Stimulated activated CD4-positive, alpha-beta T cell treated with anti-CD3 and anti-CD28 coated beads, Interleukin-4, amount 100 ng/mL, for 4 hours (primary cell): ENCODE measurements around the gene NOP56.
"Not testable (repeated sequence)": the region's sequence is repeated elsewhere in the genome, so short reads cannot be mapped to it uniquely, and the experiment has no call there.

ENCODE experiments used
- DNase-seq, 2 experiments: peaks; one replicate each; pipeline ENCODE4 v3.0.0-alpha.2; 2020

The NOP56 gene

DNA sequence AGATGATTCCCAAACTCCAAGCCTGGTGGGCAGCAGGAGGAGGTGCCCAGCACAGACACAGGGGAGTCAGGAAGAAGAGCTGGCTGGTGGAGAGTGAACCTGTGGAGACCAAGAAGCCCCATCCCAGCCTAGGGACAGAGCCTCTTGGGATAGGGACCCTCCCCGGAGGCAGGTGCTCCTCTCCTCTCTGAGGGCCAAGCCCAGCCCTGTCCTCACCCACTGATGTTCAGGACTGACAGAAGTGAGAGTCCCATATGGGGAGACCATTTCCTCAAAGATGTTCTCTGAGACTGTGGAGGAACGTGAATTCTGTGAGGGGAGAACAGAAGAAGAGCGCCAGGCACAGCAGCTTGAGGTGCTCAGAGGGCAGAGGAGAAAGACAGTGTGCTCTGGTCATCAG lies 37.8 kb downstream of the NOP56 start:
- DNase-seq, result no peak

DNA sequence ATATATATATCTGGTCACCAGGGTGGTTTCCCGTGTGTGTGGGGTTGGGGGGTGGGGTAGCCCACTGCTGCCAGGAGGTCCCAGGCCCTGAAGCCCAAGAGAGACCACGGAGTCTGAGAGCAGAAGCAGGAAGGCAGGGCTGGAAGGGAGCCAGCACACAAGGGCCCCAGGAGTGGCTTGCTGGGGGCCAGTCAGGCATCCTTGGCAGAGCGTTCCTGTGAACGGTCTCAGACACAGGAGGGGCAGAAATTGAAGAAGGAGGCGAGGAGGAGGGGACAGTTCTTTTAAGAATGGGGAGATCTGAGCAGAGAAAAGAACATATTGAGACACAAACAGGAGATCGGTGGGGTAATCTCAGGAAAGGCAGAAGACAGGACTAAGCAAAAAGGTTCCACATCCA lies 38.3 kb downstream of the NOP56 start:
- no peak for DNase-seq

DNA sequence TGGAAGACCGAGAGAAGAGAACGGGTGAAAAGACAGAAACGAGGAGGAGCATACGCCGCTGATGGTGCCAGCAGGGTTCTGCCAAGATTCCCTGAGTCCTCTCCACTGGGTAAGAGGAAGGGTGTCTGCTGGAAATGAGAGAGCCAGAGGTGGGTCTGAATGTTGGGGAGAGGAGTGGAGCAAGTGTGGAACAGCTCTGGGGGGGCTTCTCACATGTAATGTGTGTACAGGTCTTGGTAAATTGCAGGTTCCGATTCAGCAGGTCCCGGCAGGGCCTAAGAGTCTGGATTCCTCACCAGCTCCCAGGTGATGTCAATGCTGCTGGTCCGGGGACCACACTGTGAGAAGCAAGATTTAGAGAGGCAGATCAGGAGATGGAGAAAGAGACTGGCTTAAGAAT lies 38.7 kb downstream of the NOP56 start:
- DNase-seq, result no peak

DNA sequence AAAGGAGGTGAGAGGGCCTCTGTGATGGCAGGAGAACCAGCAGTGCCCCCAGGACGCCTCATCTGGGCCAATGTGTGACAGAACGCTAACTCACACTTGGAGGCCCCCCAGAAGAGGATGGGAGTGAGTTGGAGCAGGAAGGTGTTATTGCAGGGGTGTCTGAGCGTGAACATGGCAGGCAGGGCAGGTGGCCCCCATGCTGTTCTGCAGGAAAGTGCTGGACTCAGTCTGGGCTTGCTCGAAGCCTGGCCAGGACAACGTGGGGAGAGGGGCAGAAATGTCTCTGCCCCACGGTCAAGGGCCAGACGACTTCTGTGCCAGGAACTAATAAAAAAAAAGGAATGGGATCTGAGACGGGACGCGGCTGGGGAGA lies 39.2 kb downstream of the NOP56 start:
- no peak for DNase-seq

DNA sequence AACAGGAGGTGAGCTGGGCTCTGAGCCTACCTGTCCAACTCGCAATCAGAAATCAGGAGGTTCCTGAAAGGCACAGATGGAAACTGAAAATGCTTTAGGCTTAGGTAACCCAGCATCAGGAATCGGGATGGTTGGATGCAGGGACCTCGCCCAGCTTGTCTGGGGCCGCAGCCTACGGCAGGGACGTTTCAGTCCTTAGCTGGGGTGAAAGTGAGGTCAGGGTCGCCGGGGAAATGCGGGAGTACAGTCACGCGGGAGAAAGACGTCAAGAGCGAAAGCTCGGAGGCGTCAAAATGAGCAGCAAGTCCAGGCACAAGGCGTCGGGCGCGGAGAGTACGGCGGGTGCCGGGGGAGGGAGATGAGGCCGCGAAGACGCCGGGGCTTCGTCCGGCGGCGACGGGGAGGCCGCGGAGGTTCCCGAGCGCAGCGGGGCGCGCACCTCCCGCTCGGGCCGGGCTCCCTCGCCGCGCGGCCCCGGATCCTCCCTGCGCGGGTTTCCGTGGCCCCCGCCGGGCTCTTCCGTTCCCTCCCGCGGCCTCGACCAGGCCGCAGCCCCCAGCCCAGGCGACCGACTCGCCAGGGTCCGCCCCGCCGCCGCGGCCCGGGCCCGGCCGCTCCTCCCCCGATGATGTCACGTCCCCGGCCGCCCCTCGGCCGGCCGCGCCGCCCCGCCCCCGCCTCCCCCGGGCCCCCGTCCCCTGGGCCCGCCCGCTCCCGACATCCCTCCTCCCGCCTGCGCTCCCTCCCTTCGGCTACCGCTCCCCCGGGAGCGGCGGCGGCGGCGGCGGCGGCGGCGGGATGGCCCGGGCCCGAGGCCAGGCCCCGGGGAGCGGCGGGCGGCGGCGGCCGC lies 39.8 kb downstream of the NOP56 start, which contains the start of gene EBF4:
TSS of gene EBF4 (plus strand) at position 745 of the 850 bp plus-strand sequence. CDS start 866 bp downstream, outside the sequence.
- peak; percentile 26 to 30 for DNase-seq

DNA sequence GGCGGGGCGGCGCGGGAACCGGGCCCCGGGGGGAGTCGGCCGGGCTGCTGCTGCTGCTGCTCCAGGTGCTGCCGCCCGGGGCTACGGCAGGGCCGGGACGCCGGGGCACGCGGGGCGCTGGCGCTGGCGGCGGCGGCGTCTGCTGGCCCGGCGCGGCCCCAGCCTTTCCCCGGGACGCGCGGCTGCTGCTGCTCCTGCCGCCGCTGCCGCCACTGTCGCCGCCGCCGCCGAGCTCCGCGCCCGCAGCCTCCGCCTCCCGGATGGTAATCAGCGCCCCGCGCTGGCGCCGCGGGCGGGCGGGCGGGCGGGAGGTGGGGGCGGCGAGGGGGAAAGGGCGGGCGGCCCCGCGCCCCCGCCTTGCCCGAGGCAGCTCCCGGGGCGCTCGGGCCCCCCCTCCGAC lies 40.5 kb downstream of the NOP56 start:
- peak in 1 of 2 experiments; percentile 16 for DNase-seq

DNA sequence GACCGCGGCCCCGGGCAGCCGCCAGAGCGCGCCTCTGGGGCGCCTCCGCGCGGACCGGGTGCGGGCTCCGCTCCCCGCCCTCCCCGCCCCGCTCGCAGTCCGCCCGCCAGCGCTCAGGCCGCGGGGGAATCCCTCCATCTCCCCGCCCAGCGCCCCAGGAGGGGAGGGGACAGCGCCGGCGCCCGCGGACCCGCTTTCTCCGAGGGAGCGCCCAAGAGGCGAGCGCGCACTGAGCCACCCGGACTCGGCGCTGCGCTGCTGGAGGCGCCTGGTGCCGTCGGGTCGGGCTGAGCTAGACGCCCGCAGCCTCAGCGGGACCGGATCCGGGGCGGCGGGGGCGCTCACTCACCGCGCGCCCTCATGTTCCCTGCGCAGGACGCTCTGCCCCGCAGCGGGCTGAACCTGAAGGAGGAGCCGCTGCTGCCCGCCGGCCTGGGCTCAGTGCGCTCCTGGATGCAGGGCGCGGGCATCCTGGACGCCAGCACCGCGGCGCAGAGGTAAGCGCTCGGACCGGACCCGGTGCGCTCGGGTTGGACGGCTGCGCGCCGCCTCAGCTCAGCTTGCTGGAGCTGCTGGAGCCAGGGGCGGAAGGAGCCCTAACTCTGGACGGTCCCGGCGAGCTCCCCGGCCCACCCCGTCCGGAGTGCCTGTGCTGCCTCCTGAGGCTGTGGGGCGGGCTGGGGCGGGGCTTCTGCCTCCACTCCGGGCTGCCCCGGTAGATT lies 41.0 kb downstream of the NOP56 start:
- DNase-seq, result peak; percentile 44 to 48

DNA sequence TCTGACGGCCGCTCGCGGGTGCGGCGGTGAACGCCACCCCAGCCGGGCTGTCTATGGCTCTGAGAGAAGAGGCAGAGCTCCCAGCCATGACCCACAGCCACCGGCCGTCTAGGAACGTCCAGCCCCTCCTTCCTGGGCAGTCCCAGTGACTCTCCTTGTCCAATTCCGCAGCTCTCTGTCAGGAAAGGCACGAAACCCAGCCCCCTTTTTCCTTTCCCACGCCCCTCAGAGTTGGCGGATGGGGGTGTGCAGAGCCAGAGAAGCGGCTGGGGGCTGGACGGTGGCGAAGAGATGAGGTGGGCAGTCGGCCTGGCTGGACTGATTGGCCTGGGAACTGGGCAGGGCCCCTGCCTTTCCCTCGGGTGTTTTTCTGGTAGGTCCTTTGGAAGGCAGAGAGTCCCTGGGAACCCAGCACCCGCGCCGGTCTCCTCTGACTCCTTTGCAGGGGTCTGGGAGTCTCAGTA lies 41.6 kb downstream of the NOP56 start:
- DNase-seq, result no peak

DNA sequence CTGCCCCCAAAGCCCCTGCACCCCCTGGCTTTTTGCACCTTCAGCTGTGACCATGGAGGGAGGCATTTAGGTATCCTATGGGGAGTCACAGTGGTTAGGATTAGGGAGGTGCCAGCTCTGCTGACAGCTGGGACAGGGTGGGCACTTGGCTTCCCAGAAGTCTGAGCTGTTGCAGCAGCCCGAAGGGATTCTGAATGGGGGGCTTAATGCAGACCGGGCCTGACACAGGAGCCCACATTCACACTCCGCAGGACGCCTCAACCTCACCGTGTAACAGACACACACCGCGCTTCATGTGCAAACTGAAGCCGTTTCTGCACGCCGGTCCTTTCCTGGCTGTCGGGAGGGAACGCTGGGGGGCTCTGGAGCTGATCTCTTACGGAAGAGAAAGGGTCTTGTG lies 42.1 kb downstream of the NOP56 start:
- DNase-seq, result no peak

DNA sequence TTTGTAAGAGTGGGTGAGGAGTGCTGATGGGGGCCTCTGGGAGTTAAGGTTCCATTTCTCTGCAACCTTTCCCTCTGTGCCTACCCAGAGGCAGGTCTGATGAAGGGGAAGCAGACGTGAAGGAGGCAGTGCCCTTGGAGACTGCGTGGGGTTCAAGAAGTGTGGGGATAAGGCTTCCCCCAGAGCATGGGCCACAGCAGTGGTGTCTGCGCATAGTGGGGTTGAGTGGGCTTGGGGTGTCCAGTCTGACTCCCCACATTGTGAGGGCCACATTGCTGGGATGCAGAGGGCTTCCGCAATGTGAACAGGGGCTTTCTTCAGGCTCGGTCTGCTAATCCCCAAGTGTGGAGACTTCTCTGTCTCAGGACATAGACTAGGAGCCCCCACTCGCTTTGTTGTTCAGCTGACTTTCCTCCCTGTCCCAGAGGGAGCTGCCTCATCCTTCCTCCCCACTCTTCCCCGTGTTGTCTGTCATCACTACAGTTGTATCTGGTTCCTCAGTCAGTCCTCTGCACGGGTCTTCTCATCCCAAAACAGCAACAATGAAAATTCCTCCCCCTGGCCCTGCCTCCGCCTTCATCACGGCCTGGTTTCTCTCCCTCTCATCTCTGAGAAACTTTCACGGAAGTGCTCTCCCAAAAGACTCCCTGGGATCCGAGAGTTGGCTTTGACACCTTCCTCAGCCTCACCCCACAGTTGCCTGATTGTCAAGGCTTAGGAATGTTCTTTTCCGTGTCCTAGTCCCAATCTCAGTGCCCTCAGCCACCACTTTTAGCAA lies 43.0 kb downstream of the NOP56 start:
- DNase-seq, result no peak

DNA sequence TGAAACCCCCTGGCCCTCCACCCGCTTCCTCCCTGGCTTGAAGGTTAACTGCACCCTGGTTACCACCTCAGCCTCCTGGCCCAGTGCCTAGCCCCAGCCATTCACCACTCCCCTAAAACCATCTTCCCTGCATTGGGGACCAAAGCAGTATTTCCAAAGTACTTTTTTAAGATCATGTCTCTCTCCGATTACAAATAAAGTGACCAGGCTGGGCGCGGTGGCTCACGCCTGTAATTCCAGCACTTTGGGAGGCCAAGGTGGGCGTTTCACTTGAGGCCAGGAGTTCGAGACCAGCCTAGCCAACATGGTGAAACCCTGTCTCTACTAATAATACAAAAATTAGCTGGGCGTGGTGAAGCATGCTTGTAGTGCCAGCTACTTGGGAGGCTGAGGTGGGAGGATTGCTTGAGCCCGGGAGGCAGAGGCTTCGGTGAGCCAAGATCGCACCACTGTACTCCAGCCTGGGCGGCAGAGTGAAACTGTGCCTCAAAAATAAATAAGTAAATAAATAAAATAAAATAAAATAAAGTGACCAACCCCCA lies 43.6 kb downstream of the NOP56 start:
- DNase-seq, result not testable (repeated sequence)

DNA sequence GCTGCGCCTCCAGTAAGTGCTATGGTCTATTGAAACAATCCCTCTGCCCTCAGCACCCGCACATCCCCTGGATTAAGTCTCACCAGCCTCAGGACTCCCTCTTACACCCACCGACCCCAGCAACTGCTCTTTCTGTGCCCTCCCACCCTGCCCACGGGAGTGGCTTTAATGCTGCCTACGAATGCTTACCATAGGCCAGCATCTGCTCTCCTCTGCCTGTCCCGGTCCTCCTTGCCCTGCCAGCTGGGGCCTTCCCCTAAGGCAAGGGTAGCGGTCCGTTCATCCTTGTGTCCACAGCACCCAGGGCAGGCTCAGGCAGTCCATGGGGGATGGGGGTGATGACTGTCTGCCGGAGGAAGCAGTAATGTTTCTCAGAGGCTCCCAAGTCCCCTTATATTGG lies 44.2 kb downstream of the NOP56 start:
- no peak for DNase-seq

DNA sequence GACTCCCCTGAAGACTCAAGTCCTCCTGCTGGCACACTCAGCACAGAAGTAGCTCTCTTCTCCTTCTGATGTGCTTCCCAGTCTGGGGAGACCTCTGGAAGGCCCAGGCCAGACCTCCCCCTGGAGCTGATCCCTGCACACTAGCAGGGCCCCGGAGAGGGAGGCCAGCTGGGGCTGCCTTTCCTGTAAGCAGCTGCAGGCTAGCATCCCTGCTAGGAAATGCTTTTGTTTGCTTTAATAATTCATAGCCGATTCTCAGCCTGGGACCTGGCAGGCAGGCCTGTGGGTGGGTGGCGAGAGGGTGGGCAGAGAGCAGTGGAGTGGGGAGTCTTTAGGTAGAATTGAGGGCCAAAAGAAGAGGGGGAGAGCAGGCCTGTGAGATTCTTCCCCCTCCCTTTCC lies 45.3 kb downstream of the NOP56 start:
- DNase-seq, result no peak

DNA sequence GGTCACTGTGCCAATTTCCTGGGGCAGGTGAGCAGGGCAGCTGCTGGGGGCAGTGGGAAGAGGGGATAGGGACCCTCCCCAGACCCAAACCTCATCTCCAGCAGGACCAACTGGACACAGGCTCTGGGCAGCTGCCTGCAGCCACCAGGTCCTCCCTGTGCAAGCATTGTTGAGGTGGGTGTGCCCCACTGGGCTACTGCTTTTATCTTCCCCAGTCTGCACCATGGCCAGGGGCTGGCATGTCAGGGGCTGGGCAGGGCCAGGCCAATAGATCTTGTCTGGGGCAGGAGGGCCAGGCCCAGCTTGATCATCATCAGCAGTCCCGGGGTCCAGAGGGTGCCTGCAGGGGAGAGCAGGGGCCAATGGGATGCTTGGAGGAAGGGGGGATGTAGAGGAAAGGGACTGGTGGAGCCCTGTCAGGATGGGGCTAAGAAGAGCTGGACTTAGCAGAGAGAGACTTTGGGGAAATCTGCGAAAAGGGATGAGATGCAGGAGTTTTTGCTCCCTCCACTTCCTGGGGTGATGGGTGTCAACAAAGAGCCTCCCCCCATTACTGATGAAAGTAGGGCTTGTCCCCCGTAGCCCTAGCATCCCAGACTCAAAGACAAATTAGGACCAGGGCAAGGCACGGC lies 45.9 kb downstream of the NOP56 start:
- DNase-seq, result no peak

DNA sequence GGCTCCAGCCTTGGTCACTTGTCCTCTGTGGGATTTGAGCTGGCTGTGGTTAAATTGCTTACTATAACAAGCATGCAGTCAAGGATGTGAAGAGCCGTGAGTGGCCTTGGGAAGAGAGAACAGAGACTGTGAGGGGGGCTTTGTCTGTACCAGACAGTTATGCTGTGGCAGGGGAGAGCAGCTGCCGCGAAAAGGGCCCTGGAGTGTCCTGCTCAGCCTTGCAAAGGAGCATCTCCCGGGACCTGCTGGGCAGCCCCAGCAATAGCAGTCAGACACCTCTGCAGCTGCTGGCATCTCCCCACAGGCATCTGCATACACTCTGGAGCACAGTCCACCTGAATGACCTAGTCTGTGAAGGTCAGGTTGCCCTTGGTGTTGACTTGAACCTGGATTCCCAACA lies 46.5 kb downstream of the NOP56 start:
- no peak for DNase-seq

DNA sequence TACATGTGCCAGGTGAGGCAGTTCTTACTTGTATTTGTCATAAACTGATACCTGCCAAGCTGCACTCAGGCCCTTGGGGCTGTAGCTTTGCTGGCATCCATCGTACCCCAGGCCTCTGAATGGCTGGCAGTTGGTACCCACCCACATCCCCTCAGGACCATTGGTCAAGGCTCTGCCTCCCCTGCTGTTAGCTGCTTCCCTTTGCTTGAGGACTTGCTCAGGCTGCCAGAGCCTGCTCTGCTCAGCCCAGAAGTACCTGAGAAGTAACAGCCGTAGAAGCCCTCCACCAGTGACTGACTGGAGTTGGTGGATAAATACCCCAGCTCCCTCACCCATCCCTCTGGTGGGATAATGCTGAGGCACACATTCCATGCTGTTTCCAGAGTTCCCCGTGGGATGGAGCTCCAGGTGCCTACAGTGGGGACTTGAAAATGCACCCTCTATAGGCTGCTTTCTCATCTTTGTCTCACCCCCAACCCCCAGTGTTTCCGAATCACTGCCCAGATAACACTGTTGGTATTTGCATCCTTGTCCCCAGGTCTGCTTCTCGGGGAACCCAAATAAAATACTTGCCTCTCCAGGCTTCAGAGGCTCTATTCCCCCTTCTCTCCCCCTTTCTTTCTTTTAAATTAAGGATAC lies 47.5 kb downstream of the NOP56 start:
- DNase-seq, result no peak

DNA sequence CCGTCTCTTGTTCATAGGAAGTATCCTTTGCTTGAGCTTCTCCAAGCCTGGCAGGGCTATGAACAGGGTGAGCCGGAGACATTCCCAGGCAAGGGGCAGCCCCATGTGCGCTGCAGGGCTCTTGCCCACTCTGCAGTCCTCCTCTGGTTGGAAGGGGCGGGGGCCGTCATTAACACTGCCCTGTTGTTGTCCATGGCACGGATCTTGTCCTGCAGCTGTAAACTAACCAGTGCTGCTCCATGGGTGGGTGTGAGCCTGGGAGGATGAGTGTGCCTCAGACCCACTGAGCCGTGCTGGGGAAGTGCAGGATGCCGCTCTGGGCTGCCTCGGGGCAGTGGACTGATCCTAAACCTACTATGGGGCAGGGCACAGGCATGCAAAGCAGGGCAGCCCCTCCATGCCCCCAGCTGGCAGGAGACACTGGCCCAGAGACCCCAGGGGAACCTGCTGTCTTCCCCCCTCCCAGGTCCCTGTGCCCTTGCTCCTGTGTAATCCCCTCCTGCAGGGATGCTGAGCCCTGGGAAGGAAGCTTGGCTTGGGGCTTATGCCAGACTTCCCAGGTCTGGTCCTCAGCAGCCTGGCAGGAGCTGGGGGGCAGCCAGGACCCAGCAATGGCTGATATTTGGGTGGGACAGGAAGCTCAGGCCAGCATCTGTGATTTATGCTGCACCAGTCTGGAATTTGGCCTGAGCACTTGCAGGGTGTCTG lies 48.6 kb downstream of the NOP56 start:
- no peak for DNase-seq

DNA sequence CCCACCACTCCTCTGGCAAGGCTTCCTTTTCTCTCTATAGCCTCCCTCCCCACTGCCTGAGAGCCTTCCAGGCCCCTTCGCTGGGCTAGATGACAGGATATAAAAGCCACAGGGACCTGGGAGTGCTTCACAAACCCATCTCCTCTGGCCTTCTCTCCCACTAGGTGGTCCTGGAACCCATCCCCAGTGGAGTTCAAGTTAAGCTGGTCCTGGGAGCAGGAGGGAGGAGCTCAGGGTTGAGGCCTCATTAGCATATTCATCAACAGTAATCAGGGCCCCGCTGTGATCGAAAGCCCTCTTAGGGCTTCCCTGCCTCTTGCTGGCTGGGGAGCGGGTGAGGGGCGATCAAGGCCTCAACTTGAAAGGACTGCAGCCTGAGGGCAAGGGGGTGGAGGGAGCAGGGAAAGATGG lies 49.2 kb downstream of the NOP56 start:
- DNase-seq, result no peak

DNA sequence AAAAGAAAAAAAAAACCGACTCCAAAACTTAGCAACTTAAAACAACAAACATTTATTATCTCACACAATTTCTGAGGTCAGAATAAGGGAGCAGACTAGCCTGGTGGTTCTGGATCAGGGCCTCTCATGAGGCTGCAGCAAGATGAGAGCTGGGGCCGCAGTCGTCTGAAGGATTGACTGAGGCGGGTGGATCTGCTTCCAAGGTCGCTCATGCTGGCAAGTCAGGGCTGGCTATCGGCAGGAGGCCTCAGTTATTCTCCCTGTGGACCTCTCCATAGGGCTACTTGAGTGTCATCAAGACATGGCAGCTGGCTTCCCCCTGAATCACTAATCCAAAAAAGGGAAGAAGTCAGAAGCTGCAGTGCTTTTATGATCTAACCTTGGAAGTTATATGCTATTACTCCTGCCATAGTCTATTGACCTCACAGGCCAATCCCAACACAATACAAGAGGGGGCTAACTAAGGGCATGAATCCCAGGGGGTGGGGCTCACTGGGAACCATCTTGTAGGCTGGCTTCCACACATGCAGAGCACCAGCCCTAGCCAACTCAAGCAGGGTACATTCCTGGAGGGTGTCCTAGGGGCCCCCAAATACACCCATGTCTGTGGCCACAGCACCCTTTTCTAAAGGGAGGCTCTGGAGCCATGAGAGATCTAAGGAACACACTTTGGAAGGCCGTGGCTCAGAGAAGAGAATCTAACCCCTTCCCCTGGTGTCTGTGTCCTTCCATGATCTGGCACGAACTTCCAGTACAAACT lies 51.5 kb downstream of the NOP56 start:
- DNase-seq, result no peak

DNA sequence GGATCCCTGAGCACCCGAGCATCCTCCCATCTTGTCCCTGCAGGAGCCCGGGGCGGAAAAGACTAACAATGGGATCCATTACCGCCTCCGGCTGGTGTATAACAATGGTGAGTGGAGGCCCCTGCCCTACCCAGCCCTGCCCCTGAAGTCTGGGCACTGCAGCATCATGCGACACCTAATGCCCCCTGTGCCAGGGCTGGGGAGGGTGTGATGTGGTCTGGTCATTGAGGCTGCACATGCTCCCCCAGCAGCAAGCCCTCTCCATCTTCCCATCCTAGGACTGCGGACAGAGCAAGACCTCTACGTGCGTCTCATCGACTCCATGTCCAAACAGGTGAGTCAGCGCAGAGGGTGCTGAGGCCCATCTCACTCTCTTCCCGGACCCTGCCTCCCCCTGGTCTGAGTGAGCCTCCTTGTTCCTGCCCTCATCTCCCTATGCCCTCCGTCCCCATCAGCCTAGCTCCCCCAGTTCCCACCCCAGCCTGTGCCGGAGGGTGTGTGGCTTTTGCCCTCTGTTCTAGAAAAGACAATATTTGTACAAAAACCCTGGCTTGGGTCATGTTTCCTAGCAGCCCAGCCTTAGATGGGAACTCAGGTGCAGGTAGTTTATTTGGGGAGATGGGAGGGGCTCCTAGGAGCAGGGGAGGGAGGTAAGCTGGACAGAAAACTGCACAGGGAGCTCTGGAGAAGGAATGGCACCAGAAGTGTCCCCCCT lies 53.7 kb downstream of the NOP56 start:
- no peak for DNase-seq
